Measurements from ENCODE around the gene LINC00305.

Gene LINC00305

GRCh38 chr18:64110692-64111480 is 38.0 kb downstream of the LINC00305 start:
- no peaks in the 10 kb centered on the region for H3K9me3 ChIP-seq (ENCODE audit: control insufficient read depth, low read length)
- H3K36me3 ChIP-seq (ENCODE audit: control insufficient read depth, insufficient read depth, low read length): no peaks in the 10 kb centered on the region
- no peaks in the 10 kb centered on the region for H3K4me1 ChIP-seq (ENCODE audit: control insufficient read depth, insufficient read depth, low read length)
- H3K4me3 ChIP-seq (ENCODE audit: low read length): no peak overlapping the region
- H3K27me3 ChIP-seq (ENCODE audit: control insufficient read depth, insufficient read depth, low read length): no peaks in the 10 kb centered on the region
- H3K9ac ChIP-seq (ENCODE audit: low read length): no peak overlapping the region

- Histone ChIP-seq H3K9ac (ENCODE audit: low read length) (no peak overlapping the region), H3K4me3 (ENCODE audit: low read length) (no peak overlapping the region), H3K4me1 (ENCODE audit: control insufficient read depth, insufficient read depth, low read length) (no peaks in the 10 kb centered on the region), H3K27me3 (ENCODE audit: control insufficient read depth, insufficient read depth, low read length) (no peaks in the 10 kb centered on the region), H3K9me3 (ENCODE audit: control insufficient read depth, low read length) (no peaks in the 10 kb centered on the region), H3K36me3 (ENCODE audit: control insufficient read depth, insufficient read depth, low read length) (no peaks in the 10 kb centered on the region)
These were observed 44.9 kb downstream of the LINC00305 start for GRCh38 chr18:64103986-64104385.

GRCh38 chr18:64100116-64100922 is 48.6 kb downstream of the LINC00305 start:
- Histone ChIP-seq H3K9ac (ENCODE audit: low read length) (no peak overlapping the region), H3K4me1 (ENCODE audit: control insufficient read depth, insufficient read depth, low read length) (no peaks in the 10 kb centered on the region), H3K4me3 (ENCODE audit: low read length) (no peak overlapping the region), H3K27me3 (ENCODE audit: control insufficient read depth, insufficient read depth, low read length) (no peaks in the 10 kb centered on the region), H3K9me3 (ENCODE audit: control insufficient read depth, low read length) (no peaks in the 10 kb centered on the region), H3K36me3 (ENCODE audit: control insufficient read depth, insufficient read depth, low read length) (no peaks in the 10 kb centered on the region)

GRCh38 chr18:64099244-64099643 is 49.6 kb downstream of the LINC00305 start:
- Histone ChIP-seq H3K9me3 (ENCODE audit: control insufficient read depth, low read length) (no peaks in the 10 kb centered on the region), H3K9ac (ENCODE audit: low read length) (no peak overlapping the region), H3K4me3 (ENCODE audit: low read length) (no peak overlapping the region), H3K4me1 (ENCODE audit: control insufficient read depth, insufficient read depth, low read length) (no peaks in the 10 kb centered on the region), H3K36me3 (ENCODE audit: control insufficient read depth, insufficient read depth, low read length) (no peaks in the 10 kb centered on the region), H3K27me3 (ENCODE audit: control insufficient read depth, insufficient read depth, low read length) (no peaks in the 10 kb centered on the region)

- Histone ChIP-seq H3K9ac (ENCODE audit: low read length) (no peak overlapping the region), H3K9me3 (ENCODE audit: control insufficient read depth, low read length) (no peaks in the 10 kb centered on the region), H3K36me3 (ENCODE audit: control insufficient read depth, insufficient read depth, low read length) (no peaks in the 10 kb centered on the region), H3K4me3 (ENCODE audit: low read length) (no peak overlapping the region), H3K27me3 (ENCODE audit: control insufficient read depth, insufficient read depth, low read length) (no peaks in the 10 kb centered on the region), H3K4me1 (ENCODE audit: control insufficient read depth, insufficient read depth, low read length) (no peaks in the 10 kb centered on the region)
These were observed 51.4 kb downstream of the LINC00305 start for GRCh38 chr18:64097497-64097896.

GRCh38 chr18:64095056-64095455 is 53.8 kb downstream of the LINC00305 start:
- H3K4me3 ChIP-seq (ENCODE audit: low read length): no peak overlapping the region
- H3K4me1 ChIP-seq (ENCODE audit: control insufficient read depth, insufficient read depth, low read length): no peaks in the 10 kb centered on the region
- H3K9ac ChIP-seq (ENCODE audit: low read length): no peak overlapping the region
- H3K9me3 ChIP-seq (ENCODE audit: control insufficient read depth, low read length): no peaks in the 10 kb centered on the region
- no peaks in the 10 kb centered on the region for H3K36me3 ChIP-seq (ENCODE audit: control insufficient read depth, insufficient read depth, low read length)
- H3K27me3 ChIP-seq (ENCODE audit: control insufficient read depth, insufficient read depth, low read length): no peaks in the 10 kb centered on the region

GRCh38 chr18:64094210-64094609 is 54.7 kb downstream of the LINC00305 start:
- no peaks in the 10 kb centered on the region for H3K4me1 ChIP-seq (ENCODE audit: control insufficient read depth, insufficient read depth, low read length)
- no peaks in the 10 kb centered on the region for H3K9me3 ChIP-seq (ENCODE audit: control insufficient read depth, low read length)
- no peak overlapping the region for H3K9ac ChIP-seq (ENCODE audit: low read length)
- no peak overlapping the region for H3K4me3 ChIP-seq (ENCODE audit: low read length)
- H3K27me3 ChIP-seq (ENCODE audit: control insufficient read depth, insufficient read depth, low read length): no peaks in the 10 kb centered on the region
- no peaks in the 10 kb centered on the region for H3K36me3 ChIP-seq (ENCODE audit: control insufficient read depth, insufficient read depth, low read length)

- no peak overlapping the region for H3K9ac ChIP-seq (ENCODE audit: low read length)
- H3K4me1 ChIP-seq (ENCODE audit: control insufficient read depth, insufficient read depth, low read length): no peaks in the 10 kb centered on the region
- H3K9me3 ChIP-seq (ENCODE audit: control insufficient read depth, low read length): no peaks in the 10 kb centered on the region
- H3K27me3 ChIP-seq (ENCODE audit: control insufficient read depth, insufficient read depth, low read length): no peaks in the 10 kb centered on the region
- H3K36me3 ChIP-seq (ENCODE audit: control insufficient read depth, insufficient read depth, low read length): no peaks in the 10 kb centered on the region
- H3K4me3 ChIP-seq (ENCODE audit: low read length): no peak overlapping the region
These were observed 57.4 kb downstream of the LINC00305 start for GRCh38 chr18:64091526-64091925.

GRCh38 chr18:64090876-64091275 is 58.0 kb downstream of the LINC00305 start:
- no peak overlapping the region for H3K4me3 ChIP-seq (ENCODE audit: low read length)
- H3K36me3 ChIP-seq (ENCODE audit: control insufficient read depth, insufficient read depth, low read length): no peaks in the 10 kb centered on the region
- H3K9me3 ChIP-seq (ENCODE audit: control insufficient read depth, low read length): no peaks in the 10 kb centered on the region
- no peak overlapping the region for H3K9ac ChIP-seq (ENCODE audit: low read length)
- H3K27me3 ChIP-seq (ENCODE audit: control insufficient read depth, insufficient read depth, low read length): no peaks in the 10 kb centered on the region
- H3K4me1 ChIP-seq (ENCODE audit: control insufficient read depth, insufficient read depth, low read length): no peaks in the 10 kb centered on the region

GRCh38 chr18:64083916-64084315 is 65.0 kb downstream of the LINC00305 start:
- Histone ChIP-seq H3K4me3 (ENCODE audit: low read length) (no peak overlapping the region), H3K4me1 (ENCODE audit: control insufficient read depth, insufficient read depth, low read length) (no peaks in the 10 kb centered on the region), H3K36me3 (ENCODE audit: control insufficient read depth, insufficient read depth, low read length) (no peaks in the 10 kb centered on the region), H3K9me3 (ENCODE audit: control insufficient read depth, low read length) (no peaks in the 10 kb centered on the region), H3K9ac (ENCODE audit: low read length) (no peak overlapping the region), H3K27me3 (ENCODE audit: control insufficient read depth, insufficient read depth, low read length) (no peaks in the 10 kb centered on the region)

GRCh38 chr18:64082513-64082912 is 66.4 kb downstream of the LINC00305 start:
- Histone ChIP-seq H3K36me3 (ENCODE audit: control insufficient read depth, insufficient read depth, low read length) (no peaks in the 10 kb centered on the region), H3K9ac (ENCODE audit: low read length) (no peak overlapping the region), H3K9me3 (ENCODE audit: control insufficient read depth, low read length) (no peaks in the 10 kb centered on the region), H3K4me3 (ENCODE audit: low read length) (no peak overlapping the region), H3K4me1 (ENCODE audit: control insufficient read depth, insufficient read depth, low read length) (no peaks in the 10 kb centered on the region), H3K27me3 (ENCODE audit: control insufficient read depth, insufficient read depth, low read length) (no peaks in the 10 kb centered on the region)

- no peak overlapping the region for H3K9ac ChIP-seq (ENCODE audit: low read length)
- no peaks in the 10 kb centered on the region for H3K36me3 ChIP-seq (ENCODE audit: control insufficient read depth, insufficient read depth, low read length)
- H3K9me3 ChIP-seq (ENCODE audit: control insufficient read depth, low read length): no peaks in the 10 kb centered on the region
- no peaks in the 10 kb centered on the region for H3K27me3 ChIP-seq (ENCODE audit: control insufficient read depth, insufficient read depth, low read length)
- no peak overlapping the region for H3K4me3 ChIP-seq (ENCODE audit: low read length)
- no peaks in the 10 kb centered on the region for H3K4me1 ChIP-seq (ENCODE audit: control insufficient read depth, insufficient read depth, low read length)
These were observed 66.8 kb downstream of the LINC00305 start for GRCh38 chr18:64082054-64082453.

Measured in mucosa of stomach (tissue), 1 donor.